Measurements from ENCODE around the gene CCN6.
A peak's percentile ranks its signal among the peaks of the same experiment; 100 is the strongest.

CCN6 gene

GRCh38 chr6:112054001-112054400 lies at the start of gene CCN6:
CCN6 (plus strand) TSS chr6:112054104; CDS start chr6:112054358, 254 bp downstream.
- DNase-seq = no peak

- no peak for DNase-seq
Measured at GRCh38 chr6:112004201-112005012, 49.5 kb upstream of the CCN6 start.

- DNase-seq = no peak
Measured at GRCh38 chr6:112005013-112005371, 48.9 kb upstream of the CCN6 start.

- no peak for DNase-seq
Measured at GRCh38 chr6:112007254-112007653, 46.6 kb upstream of the CCN6 start.

- no peak for DNase-seq
Measured at GRCh38 chr6:112007805-112008204, 46.1 kb upstream of the CCN6 start.

GRCh38 chr6:112008482-112008881 lies 45.4 kb upstream of the CCN6 start:
- no peak for DNase-seq

- no peak for DNase-seq
Measured at GRCh38 chr6:112010328-112010727, 43.6 kb upstream of the CCN6 start.

- no peak for DNase-seq
Measured at GRCh38 chr6:112013051-112013450, 40.9 kb upstream of the CCN6 start.

- DNase-seq = no peak
Measured at GRCh38 chr6:112014483-112014882, 39.4 kb upstream of the CCN6 start.

- no peak for DNase-seq
Measured at GRCh38 chr6:112015725-112016124, 38.2 kb upstream of the CCN6 start.

GRCh38 chr6:112016320-112016719 lies 37.6 kb upstream of the CCN6 start:
- DNase-seq = no peak

- no peak for DNase-seq
Measured at GRCh38 chr6:112017169-112017568, 36.7 kb upstream of the CCN6 start.

- no peak for DNase-seq
Measured at GRCh38 chr6:112017760-112018537, 36.0 kb upstream of the CCN6 start.

- DNase-seq = no peak
Measured at GRCh38 chr6:112018619-112019416, 35.1 kb upstream of the CCN6 start.

GRCh38 chr6:112019589-112019988 lies 34.3 kb upstream of the CCN6 start:
- no peak for DNase-seq

GRCh38 chr6:112021691-112022310 lies 32.1 kb upstream of the CCN6 start:
- no peak for DNase-seq

- no peak for DNase-seq
Measured at GRCh38 chr6:112022749-112023148, 31.2 kb upstream of the CCN6 start.

- no peak for DNase-seq
Measured at GRCh38 chr6:112024464-112024863, 29.4 kb upstream of the CCN6 start.

- DNase-seq = no peak
Measured at GRCh38 chr6:112026933-112027332, 27.0 kb upstream of the CCN6 start.

- DNase-seq = no peak
Measured at GRCh38 chr6:112027942-112028674, 25.8 kb upstream of the CCN6 start.

- peak; percentile 53 for DNase-seq
Measured at GRCh38 chr6:112029045-112029822, 24.7 kb upstream of the CCN6 start.

Data from NCI-H2171 treated with DMSO at 0.1 percent for 48 hours (cell line).